H1 (cell line): ENCODE data around the gene ZNF697. TPM values are rescaled to one million over a fixed set of nuclear protein-coding genes. Genes with fewer than 3 reads are reported as not detected.

Source experiments
- CTCF ChIA-PET: fragments of 300-600 bp; sonication (Branson Sonifier 250); formaldehyde crosslinking; loops from one replicate; lab custom pipeline; 2021; ENCODE audit not compliant: partially characterized antibody; lab: Charles Lee
- POLR2A ChIA-PET: fragments of 300-600 bp; sonication (Branson Sonifier 250); formaldehyde crosslinking; loops from one replicate; lab custom pipeline; 2021; ENCODE audit warnings: inconsistent platforms; ENCODE audit not compliant: partially characterized antibody; lab: Charles Lee
- DNase-seq, 2 experiments: peaks; one replicate each; pipeline versions ENCODE4 v3.0.0 to v3.0.0-alpha.2; 2010 to 2022; ENCODE audit warnings: low spot score in 2 of 2, low read depth in 1 of 2, mixed read lengths in 1 of 2
- FAIRE-seq: peaks from 2 replicates; lab custom pipeline; 2011; peaks lifted over from hg19 to GRCh38; lab: Jason Lieb, UNC
- H2AFZ ChIP-seq: 2 replicates; pipeline ENCODE4 v1.8.1; 2012; ENCODE audit warnings: low read length, inconsistent platforms
- H2AK5ac ChIP-seq: 2 replicates; pipeline ENCODE4 v1.6.1; 2013; ENCODE audit warnings: low read depth, low read length
- H2BK120ac ChIP-seq: replicated peaks from 2 replicates; pipeline ENCODE3; 2013; ENCODE audit warnings: low read depth, low read length, inconsistent platforms
- H2BK12ac ChIP-seq: 2 replicates; pipeline ENCODE4 v1.6.1; 2013; ENCODE audit warnings: low read depth, low read length
- H2BK15ac ChIP-seq: 2 replicates; pipeline ENCODE4 v1.6.1; 2013; ENCODE audit warnings: low read length
- H2BK20ac ChIP-seq: 2 replicates; pipeline ENCODE4 v1.6.1; 2013; ENCODE audit warnings: low read length
- H2BK5ac ChIP-seq: 2 replicates; pipeline ENCODE4 v1.6.1; 2013; ENCODE audit warnings: low read depth, low read length
- H3K14ac ChIP-seq: 2 replicates; pipeline ENCODE4 v1.6.1; 2013; ENCODE audit warnings: inconsistent platforms; ENCODE audit not compliant: insufficient read length
- H3K18ac ChIP-seq: 2 replicates; pipeline ENCODE4 v1.6.1; 2013; ENCODE audit warnings: low read length; ENCODE audit errors: extremely low read depth
- H3K23ac ChIP-seq: 2 replicates; pipeline ENCODE4 v1.6.1; 2013; ENCODE audit warnings: inconsistent platforms; ENCODE audit not compliant: insufficient read length
- H3K23me2 ChIP-seq: 2 replicates; pipeline ENCODE4 v1.6.1; 2013; ENCODE audit warnings: low read depth, low read length
- H3K27ac ChIP-seq: 2 replicates; pipeline ENCODE4 v1.6.1; 2011; ENCODE audit warnings: low read depth, low read length, inconsistent platforms
- H3K27me3 ChIP-seq, 4 experiments: replicated peaks in 1 of 4; 1 replicate in 1 of 4; 2 replicates in 3 of 4; pipeline versions ENCODE4 v1.6.1 to v1.8.1; 2011 to 2013; ENCODE audit warnings: low read length in 3 of 4, mild to moderate bottlenecking in 3 of 4, inconsistent platforms in 2 of 4, mixed read lengths in 2 of 4, moderate library complexity in 1 of 4; ENCODE audit not compliant: control insufficient read depth in 3 of 4, insufficient read depth in 3 of 4; ENCODE audit errors: extremely low read depth in 1 of 4
- H3K36me3 ChIP-seq, 4 experiments: 2 replicates each; pipeline versions ENCODE4 v1.6.1 to v1.8.1; 2011 to 2013; ENCODE audit warnings: mild to moderate bottlenecking in 4 of 4, low read length in 3 of 4, moderate library complexity in 2 of 4, control low read depth in 1 of 4, inconsistent platforms in 1 of 4; ENCODE audit not compliant: insufficient read depth in 4 of 4, control insufficient read depth in 2 of 4
- H3K4ac ChIP-seq: replicated peaks from 2 replicates; pipeline ENCODE3; 2013; ENCODE audit warnings: low read length, low read depth, mixed read lengths, inconsistent platforms; ENCODE audit not compliant: insufficient read length
- H3K4me1 ChIP-seq, 4 experiments: replicated peaks in 1 of 4; 1 replicate in 1 of 4; 2 replicates in 3 of 4; pipeline versions ENCODE4 v1.6.1 to v1.8.1; 2011 to 2013; ENCODE audit warnings: low read length in 3 of 4, inconsistent platforms in 2 of 4, mixed read lengths in 1 of 4; ENCODE audit not compliant: insufficient read depth in 4 of 4, control insufficient read depth in 3 of 4
- H3K4me2 ChIP-seq, 2 experiments: 2 replicates each; pipeline versions ENCODE4 v1.6.1 to v1.8.1; 2011 to 2013; ENCODE audit warnings: low read depth in 2 of 2, low read length in 2 of 2, control low read depth in 1 of 2, inconsistent platforms in 1 of 2, mild to moderate bottlenecking in 1 of 2; ENCODE audit not compliant: insufficient read depth in 1 of 2
- H3K4me3 ChIP-seq, 4 experiments: fragments of 200-600, 300-600 bp in 1 of 4; sonication (generic), shearing (Covaris generic), sonication (Bioruptor Twin) in 1 of 4; 2 replicates each; pipeline versions ENCODE4 v1.5.1 to v1.8.1; 2011 to 2016; ENCODE audit warnings: low read length in 4 of 4, low read depth in 3 of 4, control low read depth in 2 of 4, inconsistent platforms in 2 of 4, mild to moderate bottlenecking in 2 of 4, mixed read lengths in 1 of 4, moderate library complexity in 1 of 4; ENCODE audit not compliant: insufficient read depth in 2 of 4; ENCODE audit errors: extremely low read depth in 1 of 4
- H3K56ac ChIP-seq: replicated peaks from 2 replicates; pipeline ENCODE3; 2013; ENCODE audit warnings: low read depth, mild to moderate bottlenecking, mixed read lengths, low read length, inconsistent platforms; ENCODE audit not compliant: insufficient read length
- H3K79me1 ChIP-seq: 2 replicates; pipeline ENCODE4 v1.6.1; 2013; ENCODE audit warnings: low read depth, low read length, control low read depth
- H3K79me2 ChIP-seq, 2 experiments: 2 replicates each; pipeline versions ENCODE4 v1.6.1 to v1.8.1; 2012 to 2013; ENCODE audit warnings: low read length in 2 of 2, mild to moderate bottlenecking in 2 of 2, inconsistent platforms in 1 of 2; ENCODE audit not compliant: insufficient read depth in 2 of 2, control insufficient read depth in 1 of 2
- H3K9ac ChIP-seq, 4 experiments: replicated peaks in 1 of 4; 1 replicate in 1 of 4; 2 replicates in 3 of 4; pipeline versions ENCODE4 v1.6.1 to v1.8.1; 2011 to 2013; ENCODE audit warnings: low read depth in 3 of 4, low read length in 3 of 4, control low read depth in 2 of 4, mild to moderate bottlenecking in 2 of 4, moderate library complexity in 2 of 4, inconsistent platforms in 1 of 4; ENCODE audit errors: extremely low read depth in 1 of 4
- H3K9me3 ChIP-seq, 2 experiments: 2 replicates each; pipeline versions ENCODE4 v1.6.1 to v1.8.1; 2012 to 2013; ENCODE audit warnings: mild to moderate bottlenecking in 2 of 2, moderate library complexity in 2 of 2, control low read depth in 1 of 2, inconsistent platforms in 1 of 2, low read depth in 1 of 2, low read length in 1 of 2, mixed read lengths in 1 of 2; ENCODE audit not compliant: insufficient read depth in 2 of 2
- H4K20me1 ChIP-seq, 2 experiments: replicated peaks in 1 of 2; 2 replicates each; pipeline versions ENCODE3 to v1.8.1; 2011 to 2013; ENCODE audit warnings: inconsistent platforms in 2 of 2, low read length in 2 of 2, mild to moderate bottlenecking in 1 of 2; ENCODE audit not compliant: insufficient read depth in 2 of 2, control insufficient read depth in 1 of 2
- H4K5ac ChIP-seq: 2 replicates; pipeline ENCODE4 v1.6.1; 2013; ENCODE audit warnings: low read length, low read depth, mixed read lengths, inconsistent platforms; ENCODE audit not compliant: insufficient read length
- H4K8ac ChIP-seq: 2 replicates; pipeline ENCODE4 v1.8.0; 2013; ENCODE audit warnings: mild to moderate bottlenecking, moderate library complexity, low read length, inconsistent platforms; ENCODE audit not compliant: insufficient read depth; ENCODE audit errors: extremely low read depth
- H4K91ac ChIP-seq: replicated peaks from 2 replicates; pipeline ENCODE3; 2013; ENCODE audit warnings: low read length, mixed read lengths, inconsistent platforms; ENCODE audit not compliant: insufficient read length
- EZH2 ChIP-seq: fragments of 200-600 bp; sonication (generic); IDR thresholded peaks from 2 replicates; pipeline ENCODE4 v1.7.1; 2012; ENCODE audit warnings: low read depth, mild to moderate bottlenecking, moderate library complexity, low read length, inconsistent platforms; ENCODE audit not compliant: severe bottlenecking
- TEAD4 ChIP-seq: IDR thresholded peaks from 2 replicates; pipeline ENCODE4 v1.6.1; 2012; ENCODE audit warnings: low read depth, low read length, inconsistent platforms, mixed read lengths
- WGBS, 2 experiments: shearing (Covaris generic) in 1 of 2; methylation state at CpG; one replicate each; pipeline versions ENCODE4 v1.1.6 to v1.1.7; 2013 to 2015; ENCODE audit warnings: low lambda C conversion rate in 2 of 2, mixed read lengths in 2 of 2, inconsistent platforms in 1 of 2, low coverage in 1 of 2, missing lambda C conversion rate in 1 of 2; ENCODE audit not compliant: insufficient replicate concordance in 2 of 2, insufficient coverage in 1 of 2, insufficient read length in 1 of 2; ENCODE audit errors: extremely low coverage in 1 of 2, missing lambda C conversion rate in 1 of 2; 5-methylcytosine and 5-hydroxymethylcytosine counted together
- polyA plus RNA-seq, 7 experiments: library from polyadenylated mRNA; depleted of rRNA in 3 of 7; stranded (reverse) in 5 of 7; unstranded in 2 of 7; fragments of >200 nt in 5 of 7; fragments of 200-250 nt in 2 of 7; gene quantifications; 1 replicate in 5 of 7; 2 replicates in 1 of 7; 4 replicates in 1 of 7; pipeline versions ENCODE4 v1.2.1 to v1.2.3, GENCODE V29; 2011 to 2013; ENCODE audit warnings: missing spikeins in 2 of 7, mixed read lengths in 2 of 7
- total RNA-seq: library from RNA; stranded (reverse); fragmentation: NEBNext Ultra II Directional; extraction: Animal tissue kit (Norgen Biotek cat#: 25700); gene quantifications from 2 replicates; pipeline ENCODE4 v1.2.1, GENCODE V29; 2021

Gene ZNF697
- total and polyA plus RNA-seq, 2 of the 8 experiments (the other 6 are each of a cell fraction or from before 2014, with no cell fraction given) = 5.6 to 18.3 TPM

GRCh38 chr1:119660253-119661083 lies 12.4 kb upstream of the ZNF697 start:
- no peak for FAIRE-seq
- H2BK120ac ChIP-seq = no peak overlapping the region
- peaks cover 0 to 11% (median 4%) of the 10 kb centered on the region in 4 experiments; a peak in 3 of 7 replicates for H3K4me1 ChIP-seq
- TF ChIP-seq TEAD4 (no peak), EZH2 (no peak)
- TF ChIP-seq, all 59 proteins: peak for 0
- CTCF ChIA-PET = interaction anchor here (0.8 to 32.7 kb wide), 9 partner anchors 12 to 288 kb away, joined by 3 to 786 read pairs (median 6); partner anchors contain the start of gene ZNF697
- Histone ChIP-seq H3K79me1 (no peaks in the 10 kb centered on the region), H2BK20ac (no peak overlapping the region), H2BK12ac (no peak overlapping the region), H3K9me3 (no peaks in the 10 kb centered on the region), H3K27me3 (no peaks in the 10 kb centered on the region), H4K91ac (no peak overlapping the region), H4K8ac (no peak overlapping the region), H3K9ac (no peak overlapping the region), H3K14ac (no peak overlapping the region), H2AK5ac (no peak overlapping the region), H2AFZ (no peak overlapping the region), H4K20me1 (no peaks in the 10 kb centered on the region), H3K27ac (no peak overlapping the region), H3K23ac (no peak overlapping the region), H3K4ac (no peak overlapping the region), H3K36me3 (no peaks in the 10 kb centered on the region), H3K18ac (no peak overlapping the region), H2BK15ac (no peak overlapping the region), H3K23me2 (no peaks in the 10 kb centered on the region), H3K4me2 (no peak overlapping the region), H3K56ac (no peak overlapping the region), H4K5ac (no peak overlapping the region), H3K4me3 (no peak overlapping the region), H3K79me2 (no peaks in the 10 kb centered on the region), H2BK5ac (no peak overlapping the region)
- no peak for DNase-seq
- 82% methylated on average over 5 of the region's 5 CpGs; no CpG with 5 or more reads in 1 of the 2 experiments for WGBS, 2 experiments
- POLR2A ChIA-PET = interaction anchor here (1.0 to 9.0 kb wide), 10 partner anchors 13 to 53 kb away, joined by 3 to 113 read pairs (median 6); partner anchors contain the start of genes PHGDH and ZNF697
